ENCODE results near the gene CCN2.

DNA sequence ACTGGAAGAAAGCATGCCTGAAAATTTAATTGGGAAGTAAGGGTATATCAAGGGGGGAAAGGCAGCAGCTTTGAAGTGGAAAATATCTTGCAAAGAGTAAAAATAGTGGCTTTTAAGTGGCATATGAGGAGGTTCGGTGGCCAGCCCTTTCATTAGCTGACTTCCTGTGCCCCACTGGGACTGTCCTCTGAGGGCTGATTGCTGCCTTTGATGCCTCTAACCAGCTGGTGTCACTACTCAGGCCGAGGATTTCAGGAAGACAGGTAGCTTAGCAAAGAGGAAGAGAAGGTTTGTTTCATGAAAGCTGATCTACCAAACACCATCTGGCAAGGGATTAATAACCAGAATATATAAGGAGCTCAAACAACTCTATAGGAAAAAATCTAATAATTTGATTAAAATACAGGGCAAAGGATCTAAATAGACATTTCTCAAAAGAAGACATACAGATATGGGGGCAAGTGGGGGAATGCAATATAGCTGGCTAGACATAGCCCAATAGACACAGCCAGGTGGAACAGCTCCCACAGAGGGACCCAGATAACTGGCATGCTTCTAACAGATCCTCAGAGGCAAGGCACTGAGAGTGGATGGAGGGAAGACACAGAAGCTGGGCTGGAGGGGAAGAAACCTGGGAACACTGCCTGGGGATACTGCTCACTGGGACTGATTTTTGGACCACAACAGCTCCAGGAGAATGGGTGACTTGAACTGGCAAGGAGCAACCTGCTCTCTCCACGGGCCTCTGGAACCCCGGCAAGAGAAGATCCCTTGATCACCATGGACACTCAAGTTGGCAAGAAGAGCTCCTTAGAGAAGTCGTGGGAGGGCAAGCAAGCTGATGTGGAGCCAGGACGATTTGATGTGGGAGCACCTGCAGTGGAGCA, 33.2 kb downstream of the CCN2 start:
- TF ChIP-seq POLR2AphosphoS2 (conservative IDR thresholded peaks at IDR 0.05; ENCODE audit: low read length) (no peak), SMC3 (IDR thresholded peaks at IDR 0.05) (no peak), EP300 (IDR thresholded peaks at IDR 0.05) (no peak), POLR2A (IDR thresholded peaks at IDR 0.05; ENCODE audit: low read length) (no peak), RCOR1 (IDR thresholded peaks at IDR 0.05; ENCODE audit: low read depth, low read length) (no peak), CEBPB (IDR thresholded peaks at IDR 0.05) (no peak), RFX5 (IDR thresholded peaks at IDR 0.05) (no peak)
- TF ChIP-seq, protein P1, sequence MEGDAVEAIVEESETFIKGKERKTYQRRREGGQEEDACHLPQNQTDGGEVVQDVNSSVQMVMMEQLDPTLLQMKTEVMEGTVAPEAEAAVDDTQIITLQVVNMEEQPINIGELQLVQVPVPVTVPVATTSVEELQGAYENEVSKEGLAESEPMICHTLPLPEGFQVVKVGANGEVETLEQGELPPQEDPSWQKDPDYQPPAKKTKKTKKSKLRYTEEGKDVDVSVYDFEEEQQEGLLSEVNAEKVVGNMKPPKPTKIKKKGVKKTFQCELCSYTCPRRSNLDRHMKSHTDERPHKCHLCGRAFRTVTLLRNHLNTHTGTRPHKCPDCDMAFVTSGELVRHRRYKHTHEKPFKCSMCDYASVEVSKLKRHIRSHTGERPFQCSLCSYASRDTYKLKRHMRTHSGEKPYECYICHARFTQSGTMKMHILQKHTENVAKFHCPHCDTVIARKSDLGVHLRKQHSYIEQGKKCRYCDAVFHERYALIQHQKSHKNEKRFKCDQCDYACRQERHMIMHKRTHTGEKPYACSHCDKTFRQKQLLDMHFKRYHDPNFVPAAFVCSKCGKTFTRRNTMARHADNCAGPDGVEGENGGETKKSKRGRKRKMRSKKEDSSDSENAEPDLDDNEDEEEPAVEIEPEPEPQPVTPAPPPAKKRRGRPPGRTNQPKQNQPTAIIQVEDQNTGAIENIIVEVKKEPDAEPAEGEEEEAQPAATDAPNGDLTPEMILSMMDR (IDR thresholded peaks at IDR 0.05): no peak
- TF ChIP-seq, protein P2, sequence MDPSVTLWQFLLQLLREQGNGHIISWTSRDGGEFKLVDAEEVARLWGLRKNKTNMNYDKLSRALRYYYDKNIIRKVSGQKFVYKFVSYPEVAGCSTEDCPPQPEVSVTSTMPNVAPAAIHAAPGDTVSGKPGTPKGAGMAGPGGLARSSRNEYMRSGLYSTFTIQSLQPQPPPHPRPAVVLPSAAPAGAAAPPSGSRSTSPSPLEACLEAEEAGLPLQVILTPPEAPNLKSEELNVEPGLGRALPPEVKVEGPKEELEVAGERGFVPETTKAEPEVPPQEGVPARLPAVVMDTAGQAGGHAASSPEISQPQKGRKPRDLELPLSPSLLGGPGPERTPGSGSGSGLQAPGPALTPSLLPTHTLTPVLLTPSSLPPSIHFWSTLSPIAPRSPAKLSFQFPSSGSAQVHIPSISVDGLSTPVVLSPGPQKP (IDR thresholded peaks at IDR 0.05; ENCODE audit: low read depth, low read length): no peak
- TF ChIP-seq, protein P3, sequence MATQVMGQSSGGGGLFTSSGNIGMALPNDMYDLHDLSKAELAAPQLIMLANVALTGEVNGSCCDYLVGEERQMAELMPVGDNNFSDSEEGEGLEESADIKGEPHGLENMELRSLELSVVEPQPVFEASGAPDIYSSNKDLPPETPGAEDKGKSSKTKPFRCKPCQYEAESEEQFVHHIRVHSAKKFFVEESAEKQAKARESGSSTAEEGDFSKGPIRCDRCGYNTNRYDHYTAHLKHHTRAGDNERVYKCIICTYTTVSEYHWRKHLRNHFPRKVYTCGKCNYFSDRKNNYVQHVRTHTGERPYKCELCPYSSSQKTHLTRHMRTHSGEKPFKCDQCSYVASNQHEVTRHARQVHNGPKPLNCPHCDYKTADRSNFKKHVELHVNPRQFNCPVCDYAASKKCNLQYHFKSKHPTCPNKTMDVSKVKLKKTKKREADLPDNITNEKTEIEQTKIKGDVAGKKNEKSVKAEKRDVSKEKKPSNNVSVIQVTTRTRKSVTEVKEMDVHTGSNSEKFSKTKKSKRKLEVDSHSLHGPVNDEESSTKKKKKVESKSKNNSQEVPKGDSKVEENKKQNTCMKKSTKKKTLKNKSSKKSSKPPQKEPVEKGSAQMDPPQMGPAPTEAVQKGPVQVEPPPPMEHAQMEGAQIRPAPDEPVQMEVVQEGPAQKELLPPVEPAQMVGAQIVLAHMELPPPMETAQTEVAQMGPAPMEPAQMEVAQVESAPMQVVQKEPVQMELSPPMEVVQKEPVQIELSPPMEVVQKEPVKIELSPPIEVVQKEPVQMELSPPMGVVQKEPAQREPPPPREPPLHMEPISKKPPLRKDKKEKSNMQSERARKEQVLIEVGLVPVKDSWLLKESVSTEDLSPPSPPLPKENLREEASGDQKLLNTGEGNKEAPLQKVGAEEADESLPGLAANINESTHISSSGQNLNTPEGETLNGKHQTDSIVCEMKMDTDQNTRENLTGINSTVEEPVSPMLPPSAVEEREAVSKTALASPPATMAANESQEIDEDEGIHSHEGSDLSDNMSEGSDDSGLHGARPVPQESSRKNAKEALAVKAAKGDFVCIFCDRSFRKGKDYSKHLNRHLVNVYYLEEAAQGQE (IDR thresholded peaks at IDR 0.05): no peak
- TF ChIP-seq, protein P4, sequence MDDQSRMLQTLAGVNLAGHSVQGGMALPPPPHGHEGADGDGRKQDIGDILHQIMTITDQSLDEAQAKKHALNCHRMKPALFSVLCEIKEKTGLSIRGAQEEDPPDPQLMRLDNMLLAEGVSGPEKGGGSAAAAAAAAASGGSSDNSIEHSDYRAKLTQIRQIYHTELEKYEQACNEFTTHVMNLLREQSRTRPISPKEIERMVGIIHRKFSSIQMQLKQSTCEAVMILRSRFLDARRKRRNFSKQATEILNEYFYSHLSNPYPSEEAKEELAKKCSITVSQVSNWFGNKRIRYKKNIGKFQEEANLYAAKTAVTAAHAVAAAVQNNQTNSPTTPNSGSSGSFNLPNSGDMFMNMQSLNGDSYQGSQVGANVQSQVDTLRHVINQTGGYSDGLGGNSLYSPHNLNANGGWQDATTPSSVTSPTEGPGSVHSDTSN (IDR thresholded peaks at IDR 0.05): no peak
- TF ChIP-seq, protein P5, sequence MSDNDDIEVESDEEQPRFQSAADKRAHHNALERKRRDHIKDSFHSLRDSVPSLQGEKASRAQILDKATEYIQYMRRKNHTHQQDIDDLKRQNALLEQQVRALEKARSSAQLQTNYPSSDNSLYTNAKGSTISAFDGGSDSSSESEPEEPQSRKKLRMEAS (IDR thresholded peaks at IDR 0.05): no peak

Data from A549 (cell line).